Peyer's patch (tissue), 4 donors: ENCODE measurements around the gene GPR107. TPM values are rescaled to one million over a fixed set of nuclear protein-coding genes. Genes with fewer than 3 reads are reported as not detected.
A peak's percentile ranks its signal among the peaks of the same experiment; 100 is the strongest.

Experiments
- DNase-seq, 3 donors: peaks; one replicate each; pipeline ENCODE4 v3.0.0-alpha.2; 2017 to 2019
- H3K27ac ChIP-seq, 4 donors: fragments of 200-600 bp; sonication (generic); one replicate each; pipeline ENCODE4 v1.5.1; 2016 to 2019
- H3K27me3 ChIP-seq, 2 donors: fragments of 200-600 bp; sonication (generic); one replicate each; pipeline ENCODE4 v1.5.1; 2019
- H3K36me3 ChIP-seq, 3 donors: fragments of 200-600 bp; sonication (generic); one replicate each; pipeline ENCODE4 v1.5.1; 2016 to 2019
- H3K4me1 ChIP-seq, 4 donors: fragments of 200-600 bp; sonication (generic); one replicate each; pipeline ENCODE4 v1.5.1; 2016 to 2019
- H3K4me3 ChIP-seq, 4 donors: fragments of 200-600 bp; sonication (generic); 1 replicate in 3 of 4; 2 replicates in 1 of 4; pipeline ENCODE4 v1.5.1; 2016 to 2019; ENCODE audit warnings: mild to moderate bottlenecking in 1 of 4
- H3K9me3 ChIP-seq, 4 donors: fragments of 200-600 bp; sonication (generic); one replicate each; pipeline ENCODE4 v1.5.1; 2016 to 2019; ENCODE audit warnings: mild to moderate bottlenecking in 1 of 4
- POLR2A ChIP-seq, 2 donors: fragments of 450-650 bp; IDR thresholded peaks; one replicate each; pipeline ENCODE4 v1.5.1; 2017; ENCODE audit warnings: antibody characterized with exemption in 2 of 2, mild to moderate bottlenecking in 2 of 2, moderate library complexity in 2 of 2
- total RNA-seq, 4 donors: library from RNA; depleted of rRNA; stranded (reverse); fragments of >200 nt; gene quantifications; one replicate each; pipeline ENCODE4 v1.1.0, GENCODE V29; 2016
- TF ChIP-seq, protein P1 (sequence below), 6 experiments: fragments of 450-650 bp in 4 of 6; fragments of 200-600 bp in 2 of 6; sonication (generic) in 1 of 6; IDR thresholded peaks; one replicate each; pipeline ENCODE4 v1.5.1; 2017 to 2019; ENCODE audit warnings: antibody characterized with exemption in 6 of 6, mild to moderate bottlenecking in 3 of 6, moderate library complexity in 1 of 6

Gene GPR107
- total RNA-seq, 4 donors from 2014 or later: 16.6 to 29.0 (median 22.3) TPM

DNA sequence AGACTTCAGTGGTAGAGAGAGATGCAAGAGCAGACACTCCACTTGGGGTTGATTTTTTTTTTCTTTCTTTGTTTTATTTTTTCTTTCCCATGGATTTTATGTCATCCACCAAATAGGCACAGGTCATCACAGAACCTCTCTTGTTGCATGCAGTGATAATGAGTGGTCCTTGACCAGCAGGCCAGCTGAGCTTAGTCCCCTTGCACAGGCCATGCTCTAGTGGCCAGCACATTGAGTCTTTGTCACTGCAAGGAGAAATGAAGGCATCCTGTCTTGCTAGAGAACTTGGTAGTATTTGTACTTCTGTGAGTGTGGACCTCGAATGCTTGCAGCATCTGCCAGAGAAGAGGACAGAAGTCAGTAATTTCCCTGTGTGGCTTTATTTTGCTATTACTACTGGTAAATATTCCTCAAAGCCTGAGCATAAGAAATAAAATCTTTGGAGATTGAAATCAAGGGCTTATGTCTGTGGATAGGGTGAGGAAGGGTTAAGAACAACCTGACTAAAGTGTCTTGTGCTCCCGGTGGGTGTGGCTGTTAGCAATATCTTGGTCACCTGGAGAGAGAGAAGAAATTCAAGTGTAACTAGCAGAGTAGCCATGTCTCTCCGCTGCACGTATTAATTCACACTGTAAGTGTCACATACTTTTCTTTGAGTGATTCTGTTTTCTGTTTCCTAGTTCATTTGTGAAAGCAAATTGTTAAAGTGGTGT is 73.2 kb downstream of the GPR107 start:
- H3K27me3 ChIP-seq: no peaks in the 10 kb centered on the region
- H3K27ac ChIP-seq: no peak overlapping the region
- DNase-seq: no peak

DNA sequence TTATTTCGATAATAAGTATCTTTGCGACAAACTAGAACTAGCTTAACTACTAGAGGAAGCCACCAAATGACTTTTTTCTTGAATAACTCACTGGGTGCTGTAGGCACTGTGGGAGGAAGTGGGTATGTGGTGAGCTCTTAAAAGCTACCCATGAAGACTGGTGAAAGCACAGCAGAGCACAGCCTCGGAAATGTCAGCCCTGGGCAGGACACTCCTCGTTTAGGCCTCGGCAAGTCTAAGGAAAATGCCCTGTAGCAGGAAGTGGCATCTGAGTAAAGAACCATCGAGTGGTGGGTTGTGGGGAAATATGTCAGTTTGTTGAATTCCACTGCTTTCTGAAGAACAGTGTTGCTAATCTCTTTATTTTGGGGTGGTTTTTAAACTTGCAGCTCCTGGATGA is 74.5 kb downstream of the GPR107 start:
- Histone ChIP-seq H3K4me1 (peaks cover 0 to 11% (median 5%) of the 10 kb centered on the region in 4 donors), H3K27ac (peak overlapping the region; percentile 54 to 68 (median 64)), H3K4me3 (no peak overlapping the region), H3K36me3 (peaks cover 0 to 33% (median 0%) of the 10 kb centered on the region in 3 donors), H3K27me3 (no peaks in the 10 kb centered on the region), H3K9me3 (no peaks in the 10 kb centered on the region)
- TF ChIP-seq POLR2A (IDR thresholded peaks at IDR 0.05): no peak
- TF ChIP-seq, protein P1, sequence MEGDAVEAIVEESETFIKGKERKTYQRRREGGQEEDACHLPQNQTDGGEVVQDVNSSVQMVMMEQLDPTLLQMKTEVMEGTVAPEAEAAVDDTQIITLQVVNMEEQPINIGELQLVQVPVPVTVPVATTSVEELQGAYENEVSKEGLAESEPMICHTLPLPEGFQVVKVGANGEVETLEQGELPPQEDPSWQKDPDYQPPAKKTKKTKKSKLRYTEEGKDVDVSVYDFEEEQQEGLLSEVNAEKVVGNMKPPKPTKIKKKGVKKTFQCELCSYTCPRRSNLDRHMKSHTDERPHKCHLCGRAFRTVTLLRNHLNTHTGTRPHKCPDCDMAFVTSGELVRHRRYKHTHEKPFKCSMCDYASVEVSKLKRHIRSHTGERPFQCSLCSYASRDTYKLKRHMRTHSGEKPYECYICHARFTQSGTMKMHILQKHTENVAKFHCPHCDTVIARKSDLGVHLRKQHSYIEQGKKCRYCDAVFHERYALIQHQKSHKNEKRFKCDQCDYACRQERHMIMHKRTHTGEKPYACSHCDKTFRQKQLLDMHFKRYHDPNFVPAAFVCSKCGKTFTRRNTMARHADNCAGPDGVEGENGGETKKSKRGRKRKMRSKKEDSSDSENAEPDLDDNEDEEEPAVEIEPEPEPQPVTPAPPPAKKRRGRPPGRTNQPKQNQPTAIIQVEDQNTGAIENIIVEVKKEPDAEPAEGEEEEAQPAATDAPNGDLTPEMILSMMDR (IDR thresholded peaks at IDR 0.05): no peak
- DNase-seq: peak; percentile 44 to 86 (median 80)

More for the DNA sequence above, 73.2 kb downstream of the GPR107 start:
- Histone ChIP-seq H3K4me1 (peaks cover 0 to 11% (median 5%) of the 10 kb centered on the region in 4 donors), H3K36me3 (peaks cover 0 to 40% (median 0%) of the 10 kb centered on the region in 3 donors), H3K4me3 (no peak overlapping the region), H3K9me3 (no peaks in the 10 kb centered on the region)
- TF ChIP-seq POLR2A (IDR thresholded peaks at IDR 0.05): no peak
- TF ChIP-seq, protein P1 (IDR thresholded peaks at IDR 0.05): no peak

DNA sequence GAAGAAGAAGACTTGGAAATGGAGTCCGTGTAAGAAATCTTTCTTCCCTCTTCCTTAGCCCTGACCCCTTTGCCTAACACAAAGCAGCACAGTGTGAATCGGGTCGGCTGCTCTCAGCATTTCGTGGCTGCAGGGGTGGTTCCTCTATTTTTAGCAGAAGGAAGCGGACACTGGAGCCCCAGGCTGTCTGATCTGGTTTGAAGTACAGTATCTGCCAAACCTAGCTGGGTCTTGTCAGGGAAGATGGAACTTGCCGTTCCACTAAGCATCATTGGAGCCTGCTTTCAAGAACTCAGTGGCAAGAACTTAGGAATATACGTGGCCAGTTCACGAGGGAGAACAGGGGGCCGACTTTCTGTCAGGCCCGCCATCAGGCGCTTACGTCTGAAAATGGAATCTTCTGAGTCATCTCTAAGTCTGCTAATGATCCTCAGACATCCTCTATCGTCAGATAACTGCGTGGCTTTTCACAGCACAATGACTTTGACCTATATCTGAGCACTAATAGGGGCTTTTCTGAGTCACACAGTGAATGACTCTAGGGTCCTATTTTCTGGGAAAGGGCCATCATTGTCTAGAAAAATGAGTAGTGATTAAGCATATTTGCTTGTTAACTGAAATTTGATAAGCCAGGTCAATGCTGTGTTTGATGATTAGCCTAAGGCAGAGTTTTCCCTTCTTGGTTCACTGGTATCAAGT is 75.2 kb downstream of the GPR107 start:
- Histone ChIP-seq H3K36me3 (peaks cover 0 to 32% (median 0%) of the 10 kb centered on the region in 3 donors), H3K27me3 (no peaks in the 10 kb centered on the region), H3K9me3 (no peaks in the 10 kb centered on the region), H3K4me3 (peak overlapping the region in 1 of 4 donors; percentile 22), H3K27ac (peak overlapping the region; percentile 54 to 68 (median 64)), H3K4me1 (peaks cover 0 to 11% (median 5%) of the 10 kb centered on the region in 4 donors)
- peak; percentile 43 to 82 (median 77) for DNase-seq
- TF ChIP-seq, protein P1 (IDR thresholded peaks at IDR 0.05): no peak
- TF ChIP-seq POLR2A (IDR thresholded peaks at IDR 0.05): no peak

DNA sequence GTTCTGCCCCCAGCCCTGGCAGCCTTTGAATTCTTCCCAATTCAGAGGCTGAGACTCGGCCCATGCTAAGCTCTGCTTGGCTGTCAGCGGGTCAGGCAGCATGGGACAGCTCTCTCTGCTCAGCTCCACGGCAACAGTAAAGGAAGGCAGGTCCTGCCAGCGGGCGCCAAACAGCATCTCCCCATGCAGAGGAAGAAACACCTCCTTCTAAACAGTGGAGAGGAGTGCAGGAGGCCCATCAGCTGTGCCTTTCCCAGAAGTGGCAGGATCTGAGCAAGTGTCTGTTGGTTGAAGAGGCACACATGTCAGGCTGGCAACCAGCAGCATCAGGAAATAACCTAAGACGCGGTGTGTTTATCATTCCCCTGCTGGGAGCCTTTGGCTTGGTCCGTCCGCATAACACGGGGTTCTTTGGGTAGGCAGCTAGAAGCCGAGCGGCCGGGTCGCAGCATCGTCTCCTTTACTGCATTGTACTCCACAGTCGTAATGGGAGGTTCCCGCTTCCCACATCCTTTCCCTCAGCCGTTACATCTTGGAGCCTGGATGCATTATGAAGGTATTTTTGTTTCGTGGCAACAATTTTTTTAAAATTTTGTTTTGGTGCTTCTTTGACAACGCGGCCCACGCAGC is 75.8 kb downstream of the GPR107 start:
- TF ChIP-seq, protein P1 (IDR thresholded peaks at IDR 0.05): no peak
- no peak for TF ChIP-seq POLR2A (IDR thresholded peaks at IDR 0.05)
- Histone ChIP-seq H3K27me3 (no peaks in the 10 kb centered on the region), H3K9me3 (no peaks in the 10 kb centered on the region), H3K27ac (peak overlapping the region; percentile 54 to 68 (median 64)), H3K36me3 (peaks cover 0 to 26% (median 0%) of the 10 kb centered on the region in 3 donors), H3K4me1 (peaks cover 0 to 11% (median 5%) of the 10 kb centered on the region in 4 donors), H3K4me3 (no peak overlapping the region)
- peak in 1 of 3 donors; percentile 40 for DNase-seq

DNA sequence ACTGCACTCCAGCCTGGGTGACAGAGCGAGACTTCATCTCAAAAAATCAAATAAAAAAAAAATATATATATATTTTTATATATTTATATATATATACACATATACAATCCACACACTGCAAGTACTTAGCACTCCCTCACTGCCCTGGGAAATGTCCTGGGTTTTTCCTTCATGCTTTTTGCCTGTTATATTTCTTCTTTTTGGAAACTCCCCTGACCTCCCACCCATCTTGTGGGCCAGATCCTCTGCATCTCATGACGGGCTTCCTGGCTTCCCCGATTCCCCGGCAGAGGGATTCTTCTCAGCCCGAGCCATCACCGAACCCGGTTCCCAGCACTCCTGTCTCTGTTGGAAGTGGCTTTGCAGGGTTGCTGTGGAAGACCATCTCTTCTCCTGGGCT is 79.0 kb downstream of the GPR107 start:
- TF ChIP-seq POLR2A (IDR thresholded peaks at IDR 0.05): no peak
- TF ChIP-seq, protein P1 (IDR thresholded peaks at IDR 0.05): no peak
- Histone ChIP-seq H3K36me3 (peaks cover 0 to 37% (median 0%) of the 10 kb centered on the region in 3 donors), H3K4me1 (peaks cover 0 to 11% (median 5%) of the 10 kb centered on the region in 4 donors), H3K4me3 (no peak overlapping the region), H3K9me3 (no peaks in the 10 kb centered on the region), H3K27me3 (no peaks in the 10 kb centered on the region), H3K27ac (no peak overlapping the region)
- peak in 1 of 3 donors; percentile 6 for DNase-seq
